Measurements from ENCODE around the gene PSAPL1. TPM values are rescaled to one million over a fixed set of nuclear protein-coding genes. Genes with fewer than 3 reads are reported as not detected.

PSAPL1 gene
- total RNA-seq, 1 experiment from 2014 or later: not detected

GRCh38 chr4:7470522-7471128 lies 35.9 kb upstream of the PSAPL1 start:
- Histone ChIP-seq H3K27ac (ENCODE audit: low read length) (no peak overlapping the region), H3K9me3 (ENCODE audit: control insufficient read depth, insufficient read depth, low read depth, low read length) (no peaks in the 10 kb centered on the region), H3K4me3 (ENCODE audit: low read depth in 2 of 2, low read length in 2 of 2) (no peak overlapping the region), H3K36me3 (ENCODE audit: control insufficient read depth, insufficient read depth, low read length) (no peaks in the 10 kb centered on the region), H3K4me1 (ENCODE audit: control insufficient read depth, insufficient read depth, low read length) (no peaks in the 10 kb centered on the region), H3K27me3 (ENCODE audit: control insufficient read depth, insufficient read depth, low read length) (no peaks in the 10 kb centered on the region)
- ChIA-PET CTCF (no interaction called here), POLR2A (no interaction called here)
- TF ChIP-seq POLR2AphosphoS5 (IDR thresholded peaks at IDR 0.05; ENCODE audit: low read depth, low read length): no peak
- no peak for TF ChIP-seq TCF7L2 (IDR thresholded peaks at IDR 0.05; ENCODE audit: low read depth, low read length)
- no peak for TF ChIP-seq SIN3A (IDR thresholded peaks at IDR 0.05; ENCODE audit: borderline replicate concordance, insufficient read depth, low read depth, low read length)
- intact Hi-C loops (cut with micrococcal nuclease; ENCODE audit: unreplicated experiment): no loop called here
- DNase-seq (ENCODE audit: low read depth, low spot score): no peak
- BruUV-seq (replicated peaks): no TSS peak
- in situ Hi-C loops (cut with HindIII; ENCODE audit: low pct_unique_long_range_greater_than_20kb, low sequenced_read_pairs): no loop called here
- ATAC-seq: no peak

GRCh38 chr4:7470111-7470510 lies 35.4 kb upstream of the PSAPL1 start:
- ATAC-seq: no peak
- ChIA-PET CTCF (no interaction called here), POLR2A (no interaction called here)
- Histone ChIP-seq H3K4me3 (ENCODE audit: low read depth in 2 of 2, low read length in 2 of 2) (no peak overlapping the region), H3K36me3 (ENCODE audit: control insufficient read depth, insufficient read depth, low read length) (no peaks in the 10 kb centered on the region), H3K9me3 (ENCODE audit: control insufficient read depth, insufficient read depth, low read depth, low read length) (no peaks in the 10 kb centered on the region), H3K27ac (ENCODE audit: low read length) (no peak overlapping the region), H3K4me1 (ENCODE audit: control insufficient read depth, insufficient read depth, low read length) (no peaks in the 10 kb centered on the region), H3K27me3 (ENCODE audit: control insufficient read depth, insufficient read depth, low read length) (no peaks in the 10 kb centered on the region)
- in situ Hi-C loops (cut with HindIII; ENCODE audit: low pct_unique_long_range_greater_than_20kb, low sequenced_read_pairs) (no loop called here), intact Hi-C loops (cut with micrococcal nuclease; ENCODE audit: unreplicated experiment) (no loop called here)
- no peak for TF ChIP-seq POLR2AphosphoS5 (IDR thresholded peaks at IDR 0.05; ENCODE audit: low read depth, low read length)
- TF ChIP-seq REST (IDR thresholded peaks at IDR 0.05; ENCODE audit: insufficient read depth in 1 of 2, low read depth in 2 of 2, low read length in 1 of 2): no peak
- no peak for DNase-seq (ENCODE audit: low read depth, low spot score)
- no TSS peak for BruUV-seq (replicated peaks)

- H3K27me3 ChIP-seq (ENCODE audit: control insufficient read depth, insufficient read depth, low read length): no peaks in the 10 kb centered on the region
Observed at GRCh38 chr4:7469023-7469422, 34.3 kb upstream of the PSAPL1 start.

More at GRCh38 chr4:7469023-7469422, 34.3 kb upstream of the PSAPL1 start:
- in situ Hi-C loops (cut with HindIII; ENCODE audit: low pct_unique_long_range_greater_than_20kb, low sequenced_read_pairs): no loop called here
- DNase-seq (ENCODE audit: low read depth, low spot score) (no peak), ATAC-seq (no peak)
- Histone ChIP-seq H3K4me3 (ENCODE audit: low read depth in 2 of 2, low read length in 2 of 2) (no peak overlapping the region), H3K4me1 (ENCODE audit: control insufficient read depth, insufficient read depth, low read length) (no peaks in the 10 kb centered on the region), H3K27ac (ENCODE audit: low read length) (no peak overlapping the region), H3K36me3 (ENCODE audit: control insufficient read depth, insufficient read depth, low read length) (no peaks in the 10 kb centered on the region), H3K9me3 (ENCODE audit: control insufficient read depth, insufficient read depth, low read depth, low read length) (no peaks in the 10 kb centered on the region)
- POLR2A ChIA-PET: no interaction called here
- CTCF ChIA-PET: no interaction called here
- TF ChIP-seq SIN3A (IDR thresholded peaks at IDR 0.05; ENCODE audit: borderline replicate concordance, insufficient read depth, low read depth, low read length) (no peak), CTCF (IDR thresholded peaks at IDR 0.05) (no peak), TCF7L2 (IDR thresholded peaks at IDR 0.05; ENCODE audit: low read depth, low read length) (no peak)
- no TSS peak for BruUV-seq (replicated peaks)
- intact Hi-C loops (cut with micrococcal nuclease; ENCODE audit: unreplicated experiment): no loop called here
